ENCODE results near the gene ZNF341. TPM values are rescaled to one million over a fixed set of nuclear protein-coding genes. Genes with fewer than 3 reads are reported as not detected.
"Not testable (repeated sequence)": the region's sequence is repeated elsewhere in the genome, so short reads cannot be mapped to it uniquely, and the experiment has no call there.

Gene ZNF341
- total RNA-seq, 1 donor, result 0.73 TPM

- no peaks in the 10 kb centered on the region for H3K9me3 ChIP-seq (ENCODE audit: low read depth, low read length)
- H3K4me3 ChIP-seq (ENCODE audit: low read length), result no peak overlapping the region
- H3K27me3 ChIP-seq (ENCODE audit: insufficient read depth, low read length), result no peaks in the 10 kb centered on the region
- H3K4me1 ChIP-seq (ENCODE audit: insufficient read depth, low read length), result peaks cover 36% of the 10 kb centered on the region
Measured at GRCh38 chr20:33733654-33734576, 2.1 kb downstream of the ZNF341 start.

DNA sequence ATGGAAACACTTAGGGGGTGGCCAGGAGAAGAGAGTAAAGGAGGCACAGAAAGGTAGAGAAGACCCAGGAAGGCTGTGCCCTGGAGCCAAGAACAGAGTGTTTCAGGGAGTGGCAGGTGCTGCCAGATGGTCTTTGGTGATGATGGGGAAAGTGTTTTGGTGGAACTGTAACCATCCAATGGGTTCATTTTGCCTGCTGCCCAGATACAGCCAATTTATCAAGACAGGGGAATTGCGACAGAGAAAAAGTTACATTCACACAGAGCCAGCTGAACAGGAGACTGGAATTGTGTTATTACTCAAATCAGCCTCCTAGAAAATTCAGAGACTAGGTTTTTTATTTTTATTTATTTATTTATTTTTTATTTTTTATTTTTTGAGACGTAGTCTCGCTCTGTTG, 5.2 kb downstream of the ZNF341 start:
- no peak overlapping the region for H3K4me3 ChIP-seq (ENCODE audit: low read length)
- H3K27me3 ChIP-seq (ENCODE audit: insufficient read depth, low read length), result no peaks in the 10 kb centered on the region
- H3K4me1 ChIP-seq (ENCODE audit: insufficient read depth, low read length), result peaks cover 28% of the 10 kb centered on the region
- no peaks in the 10 kb centered on the region for H3K9me3 ChIP-seq (ENCODE audit: low read depth, low read length)

GRCh38 chr20:33739493-33739892, 7.7 kb downstream of the ZNF341 start:
- H3K9me3 ChIP-seq (ENCODE audit: low read depth, low read length), result no peaks in the 10 kb centered on the region
- peaks cover 6% of the 10 kb centered on the region for H3K4me1 ChIP-seq (ENCODE audit: insufficient read depth, low read length)
- H3K4me3 ChIP-seq (ENCODE audit: low read length), result no peak overlapping the region
- H3K27me3 ChIP-seq (ENCODE audit: insufficient read depth, low read length), result no peaks in the 10 kb centered on the region

DNA sequence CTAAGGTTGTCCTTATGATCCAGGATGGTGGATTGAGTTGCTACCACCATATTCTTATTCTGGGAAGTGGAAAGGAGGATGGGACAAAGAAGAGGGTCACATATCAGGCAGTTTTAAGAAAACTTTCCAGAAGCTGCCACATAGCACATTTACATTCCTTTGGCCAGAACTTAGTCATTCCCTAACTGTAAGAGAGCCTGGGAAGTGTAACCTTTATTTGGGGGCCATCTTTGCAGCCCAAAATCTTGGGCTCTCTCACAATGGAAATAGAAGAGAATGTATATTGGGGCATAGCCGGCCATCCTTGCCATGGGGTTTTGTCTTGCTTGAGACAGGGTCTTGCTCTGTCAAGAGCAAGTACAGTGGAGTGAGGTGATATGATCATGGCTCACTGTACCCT, 8.4 kb downstream of the ZNF341 start:
- Histone ChIP-seq H3K4me3 (ENCODE audit: low read length) (no peak overlapping the region), H3K27me3 (ENCODE audit: insufficient read depth, low read length) (no peaks in the 10 kb centered on the region), H3K4me1 (ENCODE audit: insufficient read depth, low read length) (no peaks in the 10 kb centered on the region), H3K9me3 (ENCODE audit: low read depth, low read length) (no peaks in the 10 kb centered on the region)

DNA sequence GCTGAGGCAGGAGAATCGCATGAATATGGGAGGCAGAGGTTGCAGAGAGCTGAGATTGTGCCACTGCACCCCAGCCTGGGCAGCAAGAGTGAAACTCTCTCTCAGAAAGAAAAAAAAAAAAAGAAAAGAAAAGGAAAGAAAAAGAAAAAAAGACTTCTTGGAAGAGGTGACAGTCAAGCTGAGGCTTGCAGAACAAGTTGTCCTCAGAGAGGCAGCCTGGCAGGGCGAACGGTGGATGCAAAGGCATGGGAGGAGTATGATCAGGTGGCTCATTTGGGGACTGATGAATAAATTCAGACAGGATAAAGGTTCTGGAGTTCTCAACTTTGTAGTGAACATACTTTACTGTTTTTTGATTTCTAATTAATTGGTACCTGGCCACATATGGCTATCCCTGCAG, 12.4 kb downstream of the ZNF341 start:
- Histone ChIP-seq H3K9me3 (ENCODE audit: low read depth, low read length) (no peaks in the 10 kb centered on the region), H3K27me3 (ENCODE audit: insufficient read depth, low read length) (no peaks in the 10 kb centered on the region), H3K4me1 (ENCODE audit: insufficient read depth, low read length) (no peaks in the 10 kb centered on the region), H3K4me3 (ENCODE audit: low read length) (no peak overlapping the region)

DNA sequence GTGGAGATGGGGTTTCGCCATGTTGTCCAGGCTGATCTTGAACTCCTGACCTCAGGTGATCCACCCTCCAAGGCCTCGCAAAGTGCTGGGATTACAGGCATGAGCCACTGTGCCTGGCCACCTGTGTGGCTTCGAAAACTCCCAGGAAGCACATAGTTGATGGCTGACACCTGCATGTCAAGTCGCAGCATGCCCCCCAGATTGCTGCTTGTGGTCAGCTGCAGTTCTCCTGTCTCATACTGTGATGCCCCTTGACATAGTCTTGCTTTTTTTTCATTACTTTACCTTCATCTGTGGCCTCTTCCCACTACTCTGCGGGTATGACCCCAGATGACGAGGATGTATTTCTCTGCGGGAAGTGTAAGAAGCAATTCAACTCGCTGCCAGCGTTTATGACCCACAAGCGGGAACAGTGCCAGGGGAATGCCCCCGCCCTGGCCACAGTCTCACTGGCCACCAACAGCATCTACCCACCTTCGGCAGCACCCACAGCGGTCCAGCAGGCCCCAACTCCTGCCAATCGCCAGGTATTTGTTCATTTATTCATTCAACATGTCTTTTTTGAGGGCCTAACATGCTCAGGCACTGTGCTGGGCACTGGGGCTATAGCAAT, 13.1 kb downstream of the ZNF341 start:
- Histone ChIP-seq H3K9me3 (ENCODE audit: low read depth, low read length) (no peaks in the 10 kb centered on the region), H3K4me3 (ENCODE audit: low read length) (no peak overlapping the region), H3K4me1 (ENCODE audit: insufficient read depth, low read length) (no peaks in the 10 kb centered on the region), H3K27me3 (ENCODE audit: insufficient read depth, low read length) (no peaks in the 10 kb centered on the region)

- no peak overlapping the region for H3K4me3 ChIP-seq (ENCODE audit: low read length)
- no peaks in the 10 kb centered on the region for H3K4me1 ChIP-seq (ENCODE audit: insufficient read depth, low read length)
- H3K27me3 ChIP-seq (ENCODE audit: insufficient read depth, low read length), result no peaks in the 10 kb centered on the region
- no peaks in the 10 kb centered on the region for H3K9me3 ChIP-seq (ENCODE audit: low read depth, low read length)
Measured at GRCh38 chr20:33746325-33746998, 14.7 kb downstream of the ZNF341 start.

- Histone ChIP-seq H3K4me3 (ENCODE audit: low read length) (no peak overlapping the region), H3K4me1 (ENCODE audit: insufficient read depth, low read length) (peaks cover 5% of the 10 kb centered on the region), H3K27me3 (ENCODE audit: insufficient read depth, low read length) (no peaks in the 10 kb centered on the region), H3K9me3 (ENCODE audit: low read depth, low read length) (no peaks in the 10 kb centered on the region)
Measured at GRCh38 chr20:33751775-33752174, 20.0 kb downstream of the ZNF341 start.

DNA sequence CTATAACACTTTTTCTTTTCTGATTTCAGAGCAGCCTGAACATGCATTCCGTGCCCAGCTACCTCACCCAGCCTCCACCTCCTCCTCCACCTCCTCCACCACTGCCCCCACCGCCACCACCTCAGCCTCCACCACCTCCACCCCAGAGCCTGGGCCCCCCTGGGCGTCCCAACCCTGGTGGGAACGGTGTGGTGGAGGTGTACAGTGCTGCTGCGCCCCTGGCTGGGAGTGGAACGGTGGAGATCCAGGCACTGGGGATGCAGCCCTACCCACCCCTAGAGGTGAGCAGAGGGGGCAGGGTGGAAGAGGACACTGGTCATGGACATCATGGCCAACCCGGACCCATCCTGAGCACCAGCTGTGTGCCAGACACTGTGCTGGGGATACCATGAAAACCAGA, 21.3 kb downstream of the ZNF341 start:
- Histone ChIP-seq H3K27me3 (ENCODE audit: insufficient read depth, low read length) (no peaks in the 10 kb centered on the region), H3K9me3 (ENCODE audit: low read depth, low read length) (no peaks in the 10 kb centered on the region), H3K4me3 (ENCODE audit: low read length) (no peak overlapping the region), H3K4me1 (ENCODE audit: insufficient read depth, low read length) (peaks cover 5% of the 10 kb centered on the region)

DNA sequence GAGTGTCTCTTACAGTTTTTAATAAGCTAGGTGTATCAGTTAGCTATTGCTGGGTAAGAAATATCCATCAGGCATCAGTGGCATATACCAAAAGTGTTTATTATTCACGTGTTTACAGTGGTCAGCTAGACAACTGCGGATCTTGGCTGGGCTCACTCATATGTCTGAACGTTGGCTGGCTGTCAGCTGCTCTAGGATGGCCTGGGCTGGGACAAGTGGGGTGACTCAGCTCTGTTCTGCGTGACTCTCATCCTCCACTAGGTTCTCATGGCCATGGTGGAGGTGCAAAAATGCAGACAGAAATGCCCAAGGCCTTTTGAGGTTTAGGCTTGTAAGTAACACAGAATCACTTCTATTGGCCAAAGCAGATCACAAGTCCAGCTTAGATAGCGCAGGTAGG, 22.0 kb downstream of the ZNF341 start:
- H3K4me3 ChIP-seq (ENCODE audit: low read length), result no peak overlapping the region
- H3K4me1 ChIP-seq (ENCODE audit: insufficient read depth, low read length), result peaks cover 5% of the 10 kb centered on the region
- no peaks in the 10 kb centered on the region for H3K27me3 ChIP-seq (ENCODE audit: insufficient read depth, low read length)
- no peaks in the 10 kb centered on the region for H3K9me3 ChIP-seq (ENCODE audit: low read depth, low read length)

- H3K9me3 ChIP-seq (ENCODE audit: low read depth, low read length); H3K4me1 ChIP-seq (ENCODE audit: insufficient read depth, low read length); H3K4me3 ChIP-seq (ENCODE audit: low read length); H3K27me3 ChIP-seq (ENCODE audit: insufficient read depth, low read length): not testable (repeated sequence)
Measured at GRCh38 chr20:33755936-33756490, 24.2 kb downstream of the ZNF341 start.

GRCh38 chr20:33757046-33757445, 25.2 kb downstream of the ZNF341 start:
- H3K27me3 ChIP-seq (ENCODE audit: insufficient read depth, low read length), result no peaks in the 10 kb centered on the region
- no peak overlapping the region for H3K4me3 ChIP-seq (ENCODE audit: low read length)
- H3K9me3 ChIP-seq (ENCODE audit: low read depth, low read length), result no peaks in the 10 kb centered on the region

GRCh38 chr20:33757458-33757857, 25.7 kb downstream of the ZNF341 start:
- Histone ChIP-seq H3K4me1 (ENCODE audit: insufficient read depth, low read length) (peaks cover 5% of the 10 kb centered on the region), H3K4me3 (ENCODE audit: low read length) (no peak overlapping the region), H3K27me3 (ENCODE audit: insufficient read depth, low read length) (no peaks in the 10 kb centered on the region), H3K9me3 (ENCODE audit: low read depth, low read length) (no peaks in the 10 kb centered on the region)

More at GRCh38 chr20:33757046-33757445, 25.2 kb downstream of the ZNF341 start:
- peaks cover 5% of the 10 kb centered on the region for H3K4me1 ChIP-seq (ENCODE audit: insufficient read depth, low read length)

GRCh38 chr20:33761698-33762250, 30.0 kb downstream of the ZNF341 start:
- H3K4me1 ChIP-seq (ENCODE audit: insufficient read depth, low read length), result no peaks in the 10 kb centered on the region
- H3K9me3 ChIP-seq (ENCODE audit: low read depth, low read length), result no peaks in the 10 kb centered on the region
- no peaks in the 10 kb centered on the region for H3K27me3 ChIP-seq (ENCODE audit: insufficient read depth, low read length)
- H3K4me3 ChIP-seq (ENCODE audit: low read length), result no peak overlapping the region

GRCh38 chr20:33765099-33765498, 33.3 kb downstream of the ZNF341 start:
- Histone ChIP-seq H3K4me1 (ENCODE audit: insufficient read depth, low read length) (no peaks in the 10 kb centered on the region), H3K27me3 (ENCODE audit: insufficient read depth, low read length) (no peaks in the 10 kb centered on the region), H3K4me3 (ENCODE audit: low read length) (no peak overlapping the region), H3K9me3 (ENCODE audit: low read depth, low read length) (no peaks in the 10 kb centered on the region)

All from mononuclear cell (primary cell).